Activated naive CD4-positive, alpha-beta T cell treated with anti-CD3 and anti-CD28 coated beads, Interleukin-2, amount 10 ng/mL, durations not matched to agents 7 days and 5 days (primary cell): Measurements from ENCODE around the gene PRDM2.
"Not testable (repeated sequence)": the region's sequence is repeated elsewhere in the genome, so short reads cannot be mapped to it uniquely, and the experiment has no call there.

ENCODE experiments used
- CTCF ChIA-PET: fragments of 350-600 bp; sonication (Branson Sonifier 250); formaldehyde crosslinking; loops from one replicate; lab custom pipeline; 2021; ENCODE audit warnings: antibody characterized with exemption; lab: Charles Lee
- DNase-seq: peaks from one replicate; pipeline ENCODE4 v3.0.0-alpha.2; 2020
- H3K27ac Mint-ChIP-seq: one replicate; pipeline ENCODE4 v1.8.0; 2021; ENCODE audit warnings: mild to moderate bottlenecking, moderate library complexity, mixed read lengths
- H3K27me3 Mint-ChIP-seq: one replicate; pipeline ENCODE4 v1.8.0; 2021; ENCODE audit warnings: mild to moderate bottlenecking, mixed read lengths
- H3K36me3 Mint-ChIP-seq: one replicate; pipeline ENCODE4 v1.8.0; 2021; ENCODE audit warnings: mixed read lengths
- H3K4me1 Mint-ChIP-seq: one replicate; pipeline ENCODE4 v1.8.0; 2021; ENCODE audit warnings: mixed read lengths
- H3K4me3 Mint-ChIP-seq: one replicate; pipeline ENCODE4 v1.8.0; 2021; ENCODE audit warnings: mild to moderate bottlenecking, moderate library complexity, mixed read lengths
- H3K9me3 Mint-ChIP-seq: one replicate; pipeline ENCODE4 v1.8.0; 2021; ENCODE audit warnings: mixed read lengths

The PRDM2 gene

GRCh38 chr1:13680609-13681008 is 19.4 kb upstream of the PRDM2 start:
- not testable (repeated sequence) for DNase-seq, H3K27ac Mint-ChIP-seq, H3K4me3 Mint-ChIP-seq, H3K36me3 Mint-ChIP-seq, H3K9me3 Mint-ChIP-seq, H3K4me1 Mint-ChIP-seq
- peaks cover 26% of the 10 kb centered on the region for H3K27me3 Mint-ChIP-seq
- CTCF ChIA-PET = interaction anchor here (0.6 to 1.1 kb wide), 2 partner anchors 71 to 133 kb away, joined by 3 read pairs; no protein-coding TSS in a partner anchor

- CTCF ChIA-PET = no interaction called here
- H3K27me3 Mint-ChIP-seq = peaks cover 21% of the 10 kb centered on the region
- H3K36me3 Mint-ChIP-seq = no peaks in the 10 kb centered on the region
- no peak overlapping the region for H3K27ac Mint-ChIP-seq
- no peaks in the 10 kb centered on the region for H3K4me1 Mint-ChIP-seq
- H3K4me3 Mint-ChIP-seq = no peak overlapping the region
- peaks cover under 1% of the 10 kb centered on the region for H3K9me3 Mint-ChIP-seq
- no peak for DNase-seq
These were observed 18.1 kb upstream of the PRDM2 start for GRCh38 chr1:13681921-13682320.

- CTCF ChIA-PET = no interaction called here
- Mint-ChIP-seq H3K27me3 (peaks cover 19% of the 10 kb centered on the region), H3K27ac (no peak overlapping the region), H3K4me1 (no peaks in the 10 kb centered on the region), H3K4me3 (no peak overlapping the region), H3K9me3 (no peaks in the 10 kb centered on the region), H3K36me3 (no peaks in the 10 kb centered on the region)
- DNase-seq = no peak
These were observed 17.5 kb upstream of the PRDM2 start for GRCh38 chr1:13682444-13682843.

- no peak for DNase-seq
- Mint-ChIP-seq H3K27ac (no peak overlapping the region), H3K9me3 (no peaks in the 10 kb centered on the region), H3K4me3 (no peak overlapping the region), H3K27me3 (peaks cover 19% of the 10 kb centered on the region), H3K36me3 (no peaks in the 10 kb centered on the region), H3K4me1 (no peaks in the 10 kb centered on the region)
- CTCF ChIA-PET = no interaction called here
These were observed 16.8 kb upstream of the PRDM2 start for GRCh38 chr1:13683206-13683605.

- H3K4me3 Mint-ChIP-seq = no peak overlapping the region
- no peak for DNase-seq
- no peak overlapping the region for H3K27ac Mint-ChIP-seq
- H3K9me3 Mint-ChIP-seq = no peaks in the 10 kb centered on the region
- CTCF ChIA-PET = interaction anchor here (0.9 kb wide), 1 partner anchor 22 kb away, joined by 3 read pairs; no protein-coding TSS in a partner anchor
- peaks cover 8% of the 10 kb centered on the region for H3K27me3 Mint-ChIP-seq
- H3K4me1 Mint-ChIP-seq = no peaks in the 10 kb centered on the region
- H3K36me3 Mint-ChIP-seq = no peaks in the 10 kb centered on the region
These were observed 12.8 kb upstream of the PRDM2 start for GRCh38 chr1:13687151-13687715.

- H3K27ac Mint-ChIP-seq, H3K4me3 Mint-ChIP-seq, DNase-seq, H3K9me3 Mint-ChIP-seq, H3K36me3 Mint-ChIP-seq, H3K4me1 Mint-ChIP-seq: not testable (repeated sequence)
- H3K27me3 Mint-ChIP-seq = peaks cover 18% of the 10 kb centered on the region
- CTCF ChIA-PET = interaction anchor here (1.0 kb wide), 1 partner anchor 33 kb away, joined by 3 read pairs; no protein-coding TSS in a partner anchor
These were observed 6.9 kb upstream of the PRDM2 start for GRCh38 chr1:13693094-13693493.

GRCh38 chr1:13694886-13695684 is 4.9 kb upstream of the PRDM2 start:
- Mint-ChIP-seq H3K27me3 (peaks cover 18% of the 10 kb centered on the region), H3K36me3 (peaks cover 5% of the 10 kb centered on the region), H3K4me1 (peaks cover 12% of the 10 kb centered on the region), H3K27ac (no peak overlapping the region), H3K9me3 (peaks cover 1% of the 10 kb centered on the region), H3K4me3 (no peak overlapping the region)
- CTCF ChIA-PET = interaction anchor here (1.2 to 1.4 kb wide), 2 partner anchors 29 to 31 kb away, joined by 3 read pairs; no protein-coding TSS in a partner anchor
- DNase-seq = no peak

GRCh38 chr1:13697738-13698137 is 2.2 kb upstream of the PRDM2 start:
- peaks cover 1% of the 10 kb centered on the region for H3K9me3 Mint-ChIP-seq
- peaks cover 8% of the 10 kb centered on the region for H3K36me3 Mint-ChIP-seq
- peaks cover 12% of the 10 kb centered on the region for H3K27me3 Mint-ChIP-seq
- peaks cover 34% of the 10 kb centered on the region for H3K4me1 Mint-ChIP-seq
- DNase-seq = peak; percentile 24
- H3K27ac Mint-ChIP-seq = no peak overlapping the region
- H3K4me3 Mint-ChIP-seq = no peak overlapping the region
- CTCF ChIA-PET = interaction anchor here (1.1 kb wide), 1 partner anchor 28 kb away, joined by 6 read pairs; no protein-coding TSS in a partner anchor

GRCh38 chr1:13699510-13699909 is 478 bp upstream of the PRDM2 start:
- Mint-ChIP-seq H3K27ac (peak overlapping the region; percentile 88), H3K27me3 (no peaks in the 10 kb centered on the region), H3K4me3 (peak overlapping the region; percentile 64), H3K9me3 (peaks cover 1% of the 10 kb centered on the region), H3K4me1 (peaks cover 42% of the 10 kb centered on the region), H3K36me3 (peaks cover 10% of the 10 kb centered on the region)
- peak; percentile 26 for DNase-seq
- CTCF ChIA-PET = interaction anchor here (1.1 to 1.4 kb wide), 2 partner anchors 26 to 30 kb away, joined by 3 to 4 read pairs; no protein-coding TSS in a partner anchor

GRCh38 chr1:13700521-13701270 is 708 bp downstream of the PRDM2 start:
- CTCF ChIA-PET = interaction anchor here (0.8 to 1.3 kb wide), 3 partner anchors 25 to 56 kb away, joined by 3 read pairs; no protein-coding TSS in a partner anchor
- peak overlapping the region; percentile 89 for H3K4me3 Mint-ChIP-seq
- H3K27me3 Mint-ChIP-seq = no peaks in the 10 kb centered on the region
- peaks cover 53% of the 10 kb centered on the region for H3K4me1 Mint-ChIP-seq
- H3K36me3 Mint-ChIP-seq = peaks cover 16% of the 10 kb centered on the region
- DNase-seq = peak; percentile 51
- peak overlapping the region; percentile 94 for H3K27ac Mint-ChIP-seq
- H3K9me3 Mint-ChIP-seq = peaks cover 1% of the 10 kb centered on the region

GRCh38 chr1:13701271-13701640 is 1.3 kb downstream of the PRDM2 start:
- peak overlapping the region; percentile 89 for H3K4me3 Mint-ChIP-seq
- DNase-seq = no peak
- H3K36me3 Mint-ChIP-seq = peaks cover 19% of the 10 kb centered on the region
- peak overlapping the region; percentile 94 for H3K27ac Mint-ChIP-seq
- H3K9me3 Mint-ChIP-seq = peaks cover 1% of the 10 kb centered on the region
- CTCF ChIA-PET = interaction anchor here (0.8 to 1.3 kb wide), 3 partner anchors 24 to 55 kb away, joined by 3 read pairs; no protein-coding TSS in a partner anchor
- peaks cover 57% of the 10 kb centered on the region for H3K4me1 Mint-ChIP-seq
- H3K27me3 Mint-ChIP-seq = no peaks in the 10 kb centered on the region

GRCh38 chr1:13702425-13703127 is 2.6 kb downstream of the PRDM2 start:
- peaks cover 59% of the 10 kb centered on the region for H3K4me1 Mint-ChIP-seq

GRCh38 chr1:13703128-13703513 is 3.1 kb downstream of the PRDM2 start:
- no peak for DNase-seq
- peaks cover 59% of the 10 kb centered on the region for H3K4me1 Mint-ChIP-seq

More at GRCh38 chr1:13702425-13703127, 2.6 kb downstream of the PRDM2 start:
- Mint-ChIP-seq H3K27ac (peak overlapping the region; percentile 83), H3K9me3 (peaks cover 1% of the 10 kb centered on the region), H3K27me3 (no peaks in the 10 kb centered on the region), H3K4me3 (peak overlapping the region; percentile 10), H3K36me3 (peaks cover 20% of the 10 kb centered on the region)
- CTCF ChIA-PET = interaction anchor here (1.2 kb wide), 2 partner anchors 23 to 29 kb away, joined by 3 to 7 read pairs; no protein-coding TSS in a partner anchor
- DNase-seq = peak; percentile 41

More at GRCh38 chr1:13703128-13703513, 3.1 kb downstream of the PRDM2 start:
- CTCF ChIA-PET = interaction anchor here (1.2 kb wide), 2 partner anchors 22 to 29 kb away, joined by 3 to 7 read pairs; no protein-coding TSS in a partner anchor
- Mint-ChIP-seq H3K9me3 (peaks cover 1% of the 10 kb centered on the region), H3K27me3 (no peaks in the 10 kb centered on the region), H3K27ac (no peak overlapping the region), H3K36me3 (peaks cover 20% of the 10 kb centered on the region), H3K4me3 (no peak overlapping the region)
